MM.1S (cell line): ENCODE results near the gene HOXD4.

Experiments
- DNase-seq: peaks from one replicate; pipeline ENCODE4 v3.0.0-alpha.2; 2015
- H2AFZ ChIP-seq: fragments of 300-600 bp; sonication (generic); 2 replicates; pipeline ENCODE4 v1.6.0; 2016; ENCODE audit warnings: antibody characterized with exemption, low read length
- H3F3A ChIP-seq: fragments of 300-600 bp; sonication (generic); 2 replicates; pipeline ENCODE4 v1.6.1; 2016; ENCODE audit warnings: mild to moderate bottlenecking, antibody characterized with exemption, low read length, moderate library complexity, mixed read lengths; ENCODE audit not compliant: insufficient read depth
- H3K27ac ChIP-seq: fragments of 300-600 bp; sonication (generic); 2 replicates; pipeline ENCODE4 v1.5.1; 2016; ENCODE audit warnings: mild to moderate bottlenecking, low read length
- H3K27me3 ChIP-seq: fragments of 300-600 bp; sonication (generic); replicated peaks from 2 replicates; pipeline ENCODE4 v1.6.0; 2016; ENCODE audit warnings: low read length; ENCODE audit not compliant: insufficient read depth
- H3K36me3 ChIP-seq: fragments of 300-600 bp; sonication (generic); replicated peaks from 2 replicates; pipeline ENCODE4 v1.6.1; 2016; ENCODE audit warnings: mild to moderate bottlenecking, low read length, mixed read lengths; ENCODE audit not compliant: insufficient read depth
- H3K4me1 ChIP-seq: fragments of 300-600 bp; sonication (generic); 2 replicates; pipeline ENCODE4 v1.6.1; 2016; ENCODE audit warnings: low read length, mixed read lengths
- H3K4me2 ChIP-seq: fragments of 300-600 bp; sonication (generic); 2 replicates; pipeline ENCODE4 v1.6.0; 2016; ENCODE audit warnings: low read depth, low read length
- H3K4me3 ChIP-seq: fragments of 300-600 bp; sonication (generic); 2 replicates; pipeline ENCODE4 v1.5.1; 2016; ENCODE audit warnings: low read length, mixed read lengths
- H3K79me2 ChIP-seq: fragments of 300-600 bp; sonication (generic); 2 replicates; pipeline ENCODE4 v1.6.1; 2016; ENCODE audit warnings: mixed run types, low read length, mixed read lengths
- H3K9ac ChIP-seq: fragments of 300-600 bp; sonication (generic); 2 replicates; pipeline ENCODE4 v1.6.1; 2016; ENCODE audit warnings: low read length, mixed read lengths
- H3K9me2 ChIP-seq: fragments of 300-600 bp; sonication (generic); replicated peaks from 2 replicates; pipeline ENCODE4 v1.6.1; 2016; ENCODE audit warnings: mild to moderate bottlenecking, low read length, mixed read lengths; ENCODE audit not compliant: insufficient read depth
- H3K9me3 ChIP-seq: fragments of 300-600 bp; sonication (generic); replicated peaks from 2 replicates; pipeline ENCODE4 v1.6.1; 2016; ENCODE audit warnings: mild to moderate bottlenecking, low read length, mixed read lengths; ENCODE audit not compliant: insufficient read depth
- H4K20me1 ChIP-seq: fragments of 300-600 bp; sonication (generic); 2 replicates; pipeline ENCODE4 v1.6.1; 2016; ENCODE audit warnings: mild to moderate bottlenecking, low read length, moderate library complexity, mixed read lengths; ENCODE audit not compliant: insufficient read depth
- CTCF ChIP-seq: fragments of 300-600 bp; sonication (generic); IDR thresholded peaks from 2 replicates; pipeline ENCODE4 v1.5.1; 2016; ENCODE audit warnings: antibody characterized with exemption, low read length, mixed read lengths
- EZH2 ChIP-seq: fragments of 300-600 bp; sonication (generic); optimal IDR thresholded peaks from 2 replicates; pipeline ENCODE3; 2017; ENCODE audit warnings: low read depth, mild to moderate bottlenecking, antibody characterized with exemption, low read length, mixed read lengths
- EZH2phosphoT487 ChIP-seq: fragments of 300-600 bp; sonication (generic); IDR thresholded peaks from 2 replicates; pipeline ENCODE4 v1.6.1; 2018; ENCODE audit warnings: antibody characterized with exemption, low read length

The HOXD4 gene

GRCh38 chr2:176193048-176193447 is 41.7 kb downstream of the HOXD4 start:
- Histone ChIP-seq H3K9me3 (no peaks in the 10 kb centered on the region), H4K20me1 (no peaks in the 10 kb centered on the region), H3K36me3 (no peaks in the 10 kb centered on the region), H3F3A (no peaks in the 10 kb centered on the region), H3K79me2 (no peaks in the 10 kb centered on the region), H3K4me2 (no peak overlapping the region), H3K27ac (no peak overlapping the region), H3K4me3 (no peak overlapping the region), H3K9me2 (no peaks in the 10 kb centered on the region), H3K27me3 (no peaks in the 10 kb centered on the region), H2AFZ (no peak overlapping the region), H3K9ac (no peak overlapping the region), H3K4me1 (no peaks in the 10 kb centered on the region)
- no peak for DNase-seq
- TF ChIP-seq EZH2phosphoT487 (no peak), CTCF (no peak), EZH2 (no peak)

- Histone ChIP-seq H3K4me1 (no peaks in the 10 kb centered on the region), H4K20me1 (no peaks in the 10 kb centered on the region), H3K27me3 (no peaks in the 10 kb centered on the region)
Measured at GRCh38 chr2:176199902-176200301, 48.6 kb downstream of the HOXD4 start.

GRCh38 chr2:176200971-176201370 is 49.6 kb downstream of the HOXD4 start:
- no peak for DNase-seq
- Histone ChIP-seq H3K27ac (no peak overlapping the region), H3K4me3 (no peak overlapping the region), H2AFZ (no peak overlapping the region), H3K9ac (no peak overlapping the region), H3F3A (no peaks in the 10 kb centered on the region), H3K79me2 (no peaks in the 10 kb centered on the region), H3K4me1 (no peaks in the 10 kb centered on the region), H4K20me1 (no peaks in the 10 kb centered on the region), H3K4me2 (no peak overlapping the region), H3K36me3 (no peaks in the 10 kb centered on the region), H3K9me2 (no peaks in the 10 kb centered on the region), H3K9me3 (no peaks in the 10 kb centered on the region), H3K27me3 (no peaks in the 10 kb centered on the region)
- no peak for TF ChIP-seq EZH2phosphoT487
- TF ChIP-seq EZH2: no peak
- TF ChIP-seq CTCF: no peak

More at GRCh38 chr2:176199902-176200301, 48.6 kb downstream of the HOXD4 start:
- H3K79me2 ChIP-seq: no peaks in the 10 kb centered on the region
- H3F3A ChIP-seq: no peaks in the 10 kb centered on the region
- H3K9ac ChIP-seq: no peak overlapping the region
- no peak for TF ChIP-seq EZH2phosphoT487
- H2AFZ ChIP-seq: no peak overlapping the region
- H3K36me3 ChIP-seq: no peaks in the 10 kb centered on the region
- H3K9me3 ChIP-seq: no peaks in the 10 kb centered on the region
- no peak overlapping the region for H3K4me3 ChIP-seq
- DNase-seq: no peak
- no peaks in the 10 kb centered on the region for H3K9me2 ChIP-seq
- H3K4me2 ChIP-seq: no peak overlapping the region
- H3K27ac ChIP-seq: no peak overlapping the region

GRCh38 chr2:176202491-176202890 is 51.1 kb downstream of the HOXD4 start:
- TF ChIP-seq EZH2phosphoT487: no peak
- no peak for TF ChIP-seq CTCF
- TF ChIP-seq EZH2: no peak
- Histone ChIP-seq H2AFZ (no peak overlapping the region), H3K9me3 (no peaks in the 10 kb centered on the region), H3K4me3 (no peak overlapping the region), H3K4me1 (no peaks in the 10 kb centered on the region), H3K4me2 (no peak overlapping the region), H3K27ac (no peak overlapping the region), H3K79me2 (no peaks in the 10 kb centered on the region), H3K36me3 (no peaks in the 10 kb centered on the region), H3F3A (no peaks in the 10 kb centered on the region), H4K20me1 (no peaks in the 10 kb centered on the region), H3K9ac (no peak overlapping the region), H3K27me3 (no peaks in the 10 kb centered on the region), H3K9me2 (no peaks in the 10 kb centered on the region)
- DNase-seq: no peak
